Measurements from ENCODE around the gene GAB1. TPM values are rescaled to one million over a fixed set of nuclear protein-coding genes. Genes with fewer than 3 reads are reported as not detected.

GAB1 gene
- total and polyA plus RNA-seq, 4 donors = 2.4 to 31.3 (median 6.9) TPM

GRCh38 chr4:143339497-143339896 is 2.8 kb downstream of the GAB1 start:
- no peak for DNase-seq (ENCODE audit: low spot score)
- no peaks in the 10 kb centered on the region for H3K9me3 ChIP-seq (ENCODE audit: control insufficient read depth in 4 of 4, low read length in 3 of 4)
- H3K27me3 ChIP-seq (ENCODE audit: control insufficient read depth in 4 of 4, insufficient read depth in 4 of 4, low read length in 3 of 4) = no peaks in the 10 kb centered on the region
- no peak overlapping the region for H3K4me3 ChIP-seq (ENCODE audit: low read depth in 1 of 3, low read length in 3 of 3)
- TF ChIP-seq NR2F2 (IDR thresholded peaks at IDR 0.05) (no peak), HNF4A (conservative IDR thresholded peaks at IDR 0.05) (no peak), CTCF (IDR thresholded peaks at IDR 0.05; ENCODE audit: low read depth, low read length, missing input control) (no peak), GABPA (IDR thresholded peaks at IDR 0.05 in 1 of 2, conservative IDR thresholded peaks at IDR 0.05 in 1 of 2) (no peak), REST (IDR thresholded peaks at IDR 0.05) (no peak), FOXA1 (IDR thresholded peaks at IDR 0.05) (no peak), FOXA2 (IDR thresholded peaks at IDR 0.05) (no peak), YY1 (IDR thresholded peaks at IDR 0.05) (no peak), JUND (IDR thresholded peaks at IDR 0.05) (no peak), EGR1 (IDR thresholded peaks at IDR 0.05; ENCODE audit: low read depth in 2 of 2) (no peak), TAF1 (conservative IDR thresholded peaks at IDR 0.05) (no peak)
- 87% methylated on average over 2 of the region's 2 CpGs for WGBS
- peaks cover 6 to 31% (median 19%) of the 10 kb centered on the region in 4 donors for H3K4me1 ChIP-seq (ENCODE audit: control insufficient read depth in 4 of 4, insufficient read depth in 4 of 4, low read length in 3 of 4)
- no peaks in the 10 kb centered on the region for H3K36me3 ChIP-seq (ENCODE audit: control insufficient read depth in 4 of 4, insufficient read depth in 3 of 4, low read depth in 1 of 4, low read length in 3 of 4)
- H3K9ac ChIP-seq (ENCODE audit: low read depth in 1 of 2, low read length in 2 of 2) = no peak overlapping the region
- no peak overlapping the region for H3K27ac ChIP-seq (ENCODE audit: low read depth in 1 of 2, low read length in 2 of 2)

GRCh38 chr4:143341186-143341755 is 4.6 kb downstream of the GAB1 start:
- peaks cover 3 to 27% (median 20%) of the 10 kb centered on the region in 4 donors for H3K4me1 ChIP-seq (ENCODE audit: control insufficient read depth in 4 of 4, insufficient read depth in 4 of 4, low read length in 3 of 4)
- no peaks in the 10 kb centered on the region for H3K27me3 ChIP-seq (ENCODE audit: control insufficient read depth in 4 of 4, insufficient read depth in 4 of 4, low read length in 3 of 4)
- DNase-seq (ENCODE audit: low spot score) = no peak
- H3K36me3 ChIP-seq (ENCODE audit: control insufficient read depth in 4 of 4, insufficient read depth in 3 of 4, low read depth in 1 of 4, low read length in 3 of 4) = no peaks in the 10 kb centered on the region
- no peak overlapping the region for H3K9ac ChIP-seq (ENCODE audit: low read depth in 1 of 2, low read length in 2 of 2)
- H3K4me3 ChIP-seq (ENCODE audit: low read depth in 1 of 3, low read length in 3 of 3) = no peak overlapping the region
- 95% methylated on average over 2 of the region's 2 CpGs for WGBS
- TF ChIP-seq FOXA1 (IDR thresholded peaks at IDR 0.05) (no peak), REST (IDR thresholded peaks at IDR 0.05) (no peak), HNF4G (IDR thresholded peaks at IDR 0.05) (no peak), GABPA (IDR thresholded peaks at IDR 0.05 in 1 of 2, conservative IDR thresholded peaks at IDR 0.05 in 1 of 2) (no peak), CTCF (IDR thresholded peaks at IDR 0.05; ENCODE audit: low read depth, low read length, missing input control) (no peak), FOXA2 (IDR thresholded peaks at IDR 0.05) (no peak), ZBTB33 (IDR thresholded peaks at IDR 0.05) (no peak), RAD21 (IDR thresholded peaks at IDR 0.05) (no peak), YY1 (IDR thresholded peaks at IDR 0.05) (no peak), NR2F2 (IDR thresholded peaks at IDR 0.05) (no peak), RXRA (IDR thresholded peaks at IDR 0.05) (no peak), ATF3 (IDR thresholded peaks at IDR 0.05) (no peak), TAF1 (conservative IDR thresholded peaks at IDR 0.05) (no peak)
- H3K9me3 ChIP-seq (ENCODE audit: control insufficient read depth in 4 of 4, low read length in 3 of 4) = no peaks in the 10 kb centered on the region
- no peak overlapping the region for H3K27ac ChIP-seq (ENCODE audit: low read depth in 1 of 2, low read length in 2 of 2)

Measured in liver (tissue), 9 donors.